Activated T-cell treated with anti-CD3 and anti-CD28 coated beads, Interleukin-2, amount 50 U/mL, for 72 hours (primary cell): Measurements from ENCODE around the gene MTF2. TPM values are rescaled to one million over a fixed set of nuclear protein-coding genes. Genes with fewer than 3 reads are reported as not detected.

ENCODE experiments used
- ATAC-seq, 2 donors: fragments of 150-1000 bp; cut with Tn5 transposase; replicated peaks in 1 of 2; 2 replicates each; pipeline ENCODE4 v1.10.0; 2021; ENCODE audit warnings: moderate library complexity in 2 of 2, mild to moderate bottlenecking in 1 of 2
- DNase-seq, 2 donors: peaks; one replicate each; pipeline ENCODE4 v3.0.0; 2021 to 2022; ENCODE audit warnings: mixed read lengths in 1 of 2
- H3K27ac Mint-ChIP-seq: one replicate; pipeline ENCODE4 v1.8.0; 2022; ENCODE audit warnings: mild to moderate bottlenecking, moderate library complexity, mixed read lengths
- H3K27me3 Mint-ChIP-seq: one replicate; pipeline ENCODE4 v1.8.0; 2022; ENCODE audit warnings: low read depth, mixed read lengths
- H3K36me3 Mint-ChIP-seq, 2 donors: one replicate each; pipeline ENCODE4 v1.8.0; 2022; ENCODE audit warnings: mixed read lengths in 2 of 2, mild to moderate bottlenecking in 1 of 2; ENCODE audit not compliant: insufficient read depth in 2 of 2
- H3K4me1 Mint-ChIP-seq: one replicate; pipeline ENCODE4 v1.8.0; 2022; ENCODE audit warnings: low read depth, mixed read lengths
- H3K4me3 Mint-ChIP-seq, 2 donors: one replicate each; pipeline ENCODE4 v1.8.0; 2022; ENCODE audit warnings: mild to moderate bottlenecking in 2 of 2, mixed read lengths in 2 of 2, moderate library complexity in 2 of 2
- H3K9me3 Mint-ChIP-seq, 2 donors: one replicate each; pipeline ENCODE4 v1.8.0; 2022; ENCODE audit warnings: mixed read lengths in 2 of 2
- total RNA-seq, 2 donors: library from RNA; stranded (reverse); gene quantifications; one replicate each; pipeline ENCODE4 v1.2.3, GENCODE V29; 2022

The MTF2 gene
- total RNA-seq, 2 donors from 2014 or later: 45.6 to 51.7 TPM

DNA sequence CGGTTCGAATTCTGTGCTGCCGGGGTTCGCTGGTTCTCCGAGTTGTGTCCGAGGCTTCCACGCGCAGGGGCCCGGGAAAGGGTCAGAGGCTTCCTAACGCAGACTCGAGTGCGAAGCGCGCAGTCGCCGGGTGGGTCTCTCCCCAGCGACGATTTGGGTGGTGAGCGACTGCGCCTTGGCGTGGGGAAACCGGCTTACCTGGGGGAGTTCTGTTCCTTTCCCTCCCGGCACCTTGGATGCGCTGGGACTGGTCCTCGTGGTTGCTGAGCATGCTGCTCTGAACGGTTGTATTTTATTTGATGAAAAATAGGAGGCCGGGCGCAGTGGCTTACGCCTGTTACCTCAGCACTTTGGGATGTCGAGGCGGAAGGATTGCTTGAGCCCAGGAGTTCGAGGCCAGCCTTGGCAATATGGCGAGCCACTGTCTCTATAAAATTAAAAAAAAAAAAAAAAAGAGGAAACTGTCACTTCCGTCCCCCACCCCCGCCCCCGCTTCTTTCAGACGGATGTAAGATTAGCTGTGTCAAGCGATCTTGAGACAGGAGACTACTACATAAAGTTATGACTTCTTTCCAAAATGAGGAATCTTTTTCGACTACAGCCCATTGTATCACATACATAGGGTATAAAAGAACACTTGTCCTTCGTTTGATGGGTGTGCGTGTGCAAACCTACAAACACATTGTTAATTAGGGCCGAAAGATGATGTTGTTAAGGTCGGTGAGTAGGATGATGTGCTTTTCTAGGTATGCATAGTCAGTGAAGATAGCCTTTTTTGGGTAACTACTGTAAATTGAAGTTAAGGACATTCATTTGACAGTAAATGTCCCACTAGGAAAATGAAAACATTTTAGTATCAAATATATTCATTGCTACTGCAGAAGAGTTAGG lies 101.9 kb downstream of the MTF2 start, which contains the start of gene CCDC18:
Gene CCDC18 (plus strand): TSS at position 2 of the 891 bp plus-strand sequence. CDS start 2,638 bp downstream, outside the sequence.
- peaks cover 12% of the 10 kb centered on the region in 2 donors for H3K36me3 Mint-ChIP-seq
- no peaks in the 10 kb centered on the region for H3K9me3 Mint-ChIP-seq
- H3K27ac Mint-ChIP-seq: peak within 1 kb of the TSS; percentile 95
- no peaks in the 10 kb centered on the region for H3K27me3 Mint-ChIP-seq
- DNase-seq: peak; percentile 63 to 66
- peak; percentile 24 to 37 for ATAC-seq
- H3K4me1 Mint-ChIP-seq: peaks cover 64% of the 10 kb centered on the region
- H3K4me3 Mint-ChIP-seq: peak within 1 kb of the TSS; percentile 85 to 99

- DNase-seq: no peak
- no peak overlapping the region for H3K27ac Mint-ChIP-seq
- no peak overlapping the region for H3K4me3 Mint-ChIP-seq
- no peak for ATAC-seq
- H3K9me3 Mint-ChIP-seq: no peaks in the 10 kb centered on the region
- no peaks in the 10 kb centered on the region for H3K27me3 Mint-ChIP-seq
- peaks cover 23% of the 10 kb centered on the region for H3K4me1 Mint-ChIP-seq
- peaks cover 7 to 21% of the 10 kb centered on the region in 2 donors for H3K36me3 Mint-ChIP-seq
Measured at GRCh38 chr1:93186667-93187066, 107.6 kb downstream of the MTF2 start.

Other genes starting within 250 kb of the MTF2 start
- gene RPL5, start 247.2 kb upstream of the MTF2 start, total RNA-seq: 1,000 to 10,000 TPM; 1,534 to 1,619 TPM
- gene DIPK1A, start 117.8 kb upstream of the MTF2 start, total RNA-seq: 1 to 10 TPM; 8.4 to 9.3 TPM
- 10 to 100 TPM; 50.2 to 65.3 TPM for gene TMED5, start 101.1 kb downstream of the MTF2 start, total RNA-seq
- 10 to 100 TPM; 27.0 to 30.1 TPM for gene CCDC18, start 101.4 kb downstream of the MTF2 start, total RNA-seq